SK-N-SH (cell line): ENCODE measurements around the gene SPOCK1. TPM values are rescaled to one million over a fixed set of nuclear protein-coding genes. Genes with fewer than 3 reads are reported as not detected.

Experiments used
- CTCF ChIA-PET: fragments of 300-600, 350-600 bp; formaldehyde crosslinking; extraction: SDS; loops from one replicate; lab custom pipeline; 2021; lab: Yijun Ruan, JAX
- POLR2A ChIA-PET: fragments of 350-600 bp; sonication (Branson Sonifier 250); formaldehyde crosslinking; extraction: SDS; loops from one replicate; lab custom pipeline; 2020; ENCODE audit warnings: antibody characterized with exemption, inconsistent platforms; lab: Yijun Ruan, JAX
- DNase-seq: peaks from one replicate; pipeline ENCODE4 v3.0.0; 2012
- H2AFZ ChIP-seq: fragments of 200-600 bp; sonication (generic); 2 replicates; pipeline ENCODE4 v1.8.1; 2016; ENCODE audit warnings: antibody characterized with exemption, mild to moderate bottlenecking, low read depth
- H3F3A ChIP-seq: fragments of 200-600 bp; sonication (generic); replicated peaks from 2 replicates; pipeline ENCODE3; 2016; ENCODE audit warnings: antibody characterized with exemption, mild to moderate bottlenecking; ENCODE audit not compliant: insufficient read depth
- H3K27ac ChIP-seq, 2 experiments: fragments of 200-500 bp in 1 of 2; fragments of 200-600 bp in 1 of 2; sonication (Bioruptor generic) in 1 of 2; sonication (generic), shearing (Covaris generic) in 1 of 2; 2 replicates each; pipeline versions ENCODE4 v1.5.1 to v1.6.1; 2014 to 2016; ENCODE audit warnings: low read depth in 2 of 2, inconsistent platforms in 1 of 2, low read length in 1 of 2, mild to moderate bottlenecking in 1 of 2, mixed read lengths in 1 of 2
- H3K27me3 ChIP-seq: fragments of 200-600 bp; sonication (generic), shearing (Covaris generic); 2 replicates; pipeline ENCODE4 v1.6.1; 2016; ENCODE audit warnings: mixed run types; ENCODE audit not compliant: insufficient read depth
- H3K36me3 ChIP-seq, 2 experiments: fragments of 200-500 bp in 1 of 2; fragments of 200-600 bp in 1 of 2; sonication (Bioruptor generic) in 1 of 2; sonication (generic) in 1 of 2; replicated peaks in 1 of 2; 2 replicates each; pipeline versions ENCODE3 to v1.5.1; 2014 to 2016; ENCODE audit warnings: low read length in 1 of 2, mild to moderate bottlenecking in 1 of 2; ENCODE audit not compliant: insufficient read depth in 2 of 2, control insufficient read depth in 1 of 2
- H3K4me1 ChIP-seq, 2 experiments: fragments of 200-500 bp in 1 of 2; fragments of 200-600 bp in 1 of 2; sonication (Bioruptor generic) in 1 of 2; sonication (generic), shearing (Covaris generic) in 1 of 2; 2 replicates each; pipeline versions ENCODE4 v1.5.1 to v1.6.1; 2014 to 2016; ENCODE audit warnings: low read depth in 1 of 2, low read length in 1 of 2, mixed run types in 1 of 2; ENCODE audit not compliant: insufficient read depth in 2 of 2, control insufficient read depth in 1 of 2
- H3K4me2 ChIP-seq: fragments of 200-600 bp; sonication (generic), shearing (Covaris generic); 2 replicates; pipeline ENCODE4 v1.6.1; 2017; ENCODE audit warnings: mixed run types
- H3K4me3 ChIP-seq, 2 experiments: fragments of 200-500 bp in 1 of 2; fragments of 200-600 bp in 1 of 2; sonication (Bioruptor generic) in 1 of 2; sonication (generic), shearing (Covaris generic) in 1 of 2; 2 replicates each; pipeline versions ENCODE4 v1.5.1 to v1.8.1; 2014 to 2016; ENCODE audit warnings: low read depth in 2 of 2, inconsistent platforms in 1 of 2, low read length in 1 of 2, mild to moderate bottlenecking in 1 of 2, mixed read lengths in 1 of 2, moderate library complexity in 1 of 2
- H3K79me2 ChIP-seq: fragments of 200-600 bp; sonication (generic); 2 replicates; pipeline ENCODE4 v1.8.1; 2017; ENCODE audit warnings: mild to moderate bottlenecking; ENCODE audit not compliant: insufficient read depth
- H3K9ac ChIP-seq: fragments of 200-600 bp; sonication (generic); 2 replicates; pipeline ENCODE4 v1.6.1; 2017; ENCODE audit warnings: mixed run types
- H3K9me2 ChIP-seq: fragments of 200-600 bp; sonication (generic); 2 replicates; pipeline ENCODE4 v1.6.1; 2017; ENCODE audit warnings: mixed run types
- H3K9me3 ChIP-seq: fragments of 200-600 bp; sonication (generic); 2 replicates; pipeline ENCODE4 v1.6.1; 2017; ENCODE audit warnings: mixed run types, mild to moderate bottlenecking, moderate library complexity
- H4K20me1 ChIP-seq: fragments of 200-600 bp; sonication (generic); 2 replicates; pipeline ENCODE4 v1.6.1; 2017; ENCODE audit warnings: mild to moderate bottlenecking, mixed run types; ENCODE audit not compliant: insufficient read depth
- CTCF ChIP-seq: fragments of 200-600 bp; sonication (generic); IDR thresholded peaks from 2 replicates; pipeline ENCODE4 v1.6.1; 2017; ENCODE audit warnings: antibody characterized with exemption, mild to moderate bottlenecking, moderate library complexity
- EP300 ChIP-seq, 2 experiments: IDR thresholded peaks; 2 replicates each; pipeline versions ENCODE4 v1.4.0 to v1.6.1; 2012; ENCODE audit warnings: borderline replicate concordance in 1 of 2, low read depth in 1 of 2, low read length in 1 of 2
- FOSL2 ChIP-seq: IDR thresholded peaks from 2 replicates; pipeline ENCODE4 v1.4.0; 2012; ENCODE audit warnings: low read depth, mild to moderate bottlenecking, moderate library complexity, borderline replicate concordance
- FOXJ3 ChIP-seq: sonication (generic); formaldehyde crosslinking; IDR thresholded peaks from 2 replicates; pipeline ENCODE4 v1.5.1; 2020; ENCODE audit warnings: mild to moderate bottlenecking, missing genetic modification reagents
- GATA2 ChIP-seq: sonication (generic); formaldehyde crosslinking; IDR thresholded peaks from 2 replicates; pipeline ENCODE4 v1.5.0; 2020; ENCODE audit warnings: mild to moderate bottlenecking, missing genetic modification reagents
- MAX ChIP-seq: IDR thresholded peaks from 2 replicates; pipeline ENCODE4 v1.4.0; 2012; ENCODE audit warnings: low read depth
- RAD21 ChIP-seq: IDR thresholded peaks from 2 replicates; pipeline ENCODE4 v1.6.1; 2012; ENCODE audit warnings: mild to moderate bottlenecking, low read length
- REST ChIP-seq: IDR thresholded peaks from 2 replicates; pipeline ENCODE4 v1.6.1; 2012; ENCODE audit warnings: mild to moderate bottlenecking, low read depth, low read length, moderate library complexity
- RFX5 ChIP-seq: IDR thresholded peaks from 2 replicates; pipeline ENCODE4 v1.6.1; 2012; ENCODE audit warnings: mild to moderate bottlenecking, improper control_type of control experiment, low read length
- SIN3A ChIP-seq: IDR thresholded peaks from 2 replicates; pipeline ENCODE4 v1.6.1; 2012; ENCODE audit warnings: low read depth, mild to moderate bottlenecking, low read length, moderate library complexity, borderline replicate concordance
- SMC3 ChIP-seq: IDR thresholded peaks from 2 replicates; pipeline ENCODE4 v1.6.1; 2012; ENCODE audit warnings: low read depth, low read length, improper control_type of control experiment
- TCF12 ChIP-seq: IDR thresholded peaks from 2 replicates; pipeline ENCODE4 v1.4.0; 2012
- USF1 ChIP-seq: IDR thresholded peaks from 2 replicates; pipeline ENCODE4 v1.4.0; 2012; ENCODE audit warnings: low read depth, borderline replicate concordance
- WGBS: methylation state at CpG from one replicate; pipeline ENCODE4 v1.1.6; 2017; ENCODE audit warnings: low lambda C conversion rate; 5-methylcytosine and 5-hydroxymethylcytosine counted together
- polyA plus RNA-seq, 3 experiments: library from polyadenylated mRNA; depleted of rRNA; stranded (reverse); fragments of >200 nt; gene quantifications; 2 replicates each; pipeline ENCODE4 v1.2.3, GENCODE V29; 2012

Gene SPOCK1
- polyA plus RNA-seq, 1 of the 3 experiments (the other 2 are of a cell fraction) = 11.3 TPM

- Histone ChIP-seq H3K9me2 (no peaks in the 10 kb centered on the region), H3K9ac (no peak overlapping the region), H3K9me3 (no peaks in the 10 kb centered on the region), H3K4me1 (peaks cover 0 to 11% of the 10 kb centered on the region in 2 experiments; a peak in 1 of 4 replicates), H3K79me2 (peaks cover 39% of the 10 kb centered on the region; the same call in 1 of the 2 replicates), H4K20me1 (peaks cover 18% of the 10 kb centered on the region), H3K27me3 (no peaks in the 10 kb centered on the region), H3F3A (peaks cover 3% of the 10 kb centered on the region), H3K4me2 (no peak overlapping the region), H3K4me3 (no peak overlapping the region), H3K36me3 (peaks cover 0 to 3% of the 10 kb centered on the region in 2 experiments)
- WGBS = 57% methylated on average over 6 of the region's 6 CpGs
- ChIA-PET CTCF (interaction anchor here (0.8 to 1.3 kb wide), 5 partner anchors 8 to 133 kb away, joined by 3 to 5 read pairs (median 4); partner anchors contain the start of gene SPOCK1), POLR2A (interaction anchor here (0.6 kb wide), 1 partner anchor 1824 kb away, joined by 4 read pairs; no protein-coding TSS in a partner anchor)
- peak; percentile 95 for TF ChIP-seq REST
- no peak for TF ChIP-seq RFX5
- TF ChIP-seq, all 33 proteins: peak for 1
- Histone ChIP-seq H3K27ac (no peak overlapping the region), H2AFZ (no peak overlapping the region)
- no peak for DNase-seq
Measured at GRCh38 chr5:137453483-137454080, 45.5 kb downstream of the SPOCK1 start.

GRCh38 chr5:137450759-137451158 lies 48.4 kb downstream of the SPOCK1 start:
- ChIA-PET POLR2A (no interaction called here), CTCF (interaction anchor here (1.3 to 2.5 kb wide), 4 partner anchors 10 to 130 kb away, joined by 4 to 11 read pairs (median 7); partner anchors contain the start of gene SPOCK1)
- H3K9me2 ChIP-seq = no peaks in the 10 kb centered on the region

More at GRCh38 chr5:137450759-137451158, 48.4 kb downstream of the SPOCK1 start:
- TF ChIP-seq EP300 (IDR thresholded peaks at IDR 0.05; ENCODE audit: borderline replicate concordance in 1 of 2, low read depth in 1 of 2, low read length in 1 of 2) = no peak
- no peak for TF ChIP-seq USF1
- TF ChIP-seq GATA2 (CRISPR knock-in tag) = no peak
- TF ChIP-seq RAD21 = no peak
- TF ChIP-seq SMC3 = no peak
- TF ChIP-seq TCF12 = no peak
- TF ChIP-seq MAX = no peak
- no peak for TF ChIP-seq SIN3A
- TF ChIP-seq FOXJ3 (CRISPR knock-in tag) = no peak
- TF ChIP-seq FOSL2 = no peak
- TF ChIP-seq CTCF = no peak
- DNase-seq = no peak
- no peaks in the 10 kb centered on the region for H3K36me3 ChIP-seq
- no peak overlapping the region for H3K9ac ChIP-seq
- no peaks in the 10 kb centered on the region for H3K27me3 ChIP-seq
- no peak overlapping the region for H3K4me3 ChIP-seq
- H3K79me2 ChIP-seq = peaks cover 62% of the 10 kb centered on the region; the same call in 1 of the 2 replicates
- no peak overlapping the region for H2AFZ ChIP-seq
- H3F3A ChIP-seq = no peaks in the 10 kb centered on the region
- H3K4me2 ChIP-seq = no peak overlapping the region
- H4K20me1 ChIP-seq = peaks cover 18% of the 10 kb centered on the region
- WGBS = 43% methylated on average over 3 of the region's 3 CpGs
- peaks cover 5 to 12% of the 10 kb centered on the region in 2 experiments; a peak in 2 of 4 replicates for H3K4me1 ChIP-seq
- H3K9me3 ChIP-seq = no peaks in the 10 kb centered on the region
- no peak overlapping the region for H3K27ac ChIP-seq
